NCI-H187 (cell line): Measurements from ENCODE around the gene SH2B3.

ENCODE experiments used
- DNase-seq, 2 experiments: peaks; one replicate each; lab custom pipeline; 2025; lab: John Stamatoyannopoulos, UW

The SH2B3 gene

GRCh38 chr12:111444314-111444924, 38.7 kb downstream of the SH2B3 start:
- no peak for DNase-seq

DNA sequence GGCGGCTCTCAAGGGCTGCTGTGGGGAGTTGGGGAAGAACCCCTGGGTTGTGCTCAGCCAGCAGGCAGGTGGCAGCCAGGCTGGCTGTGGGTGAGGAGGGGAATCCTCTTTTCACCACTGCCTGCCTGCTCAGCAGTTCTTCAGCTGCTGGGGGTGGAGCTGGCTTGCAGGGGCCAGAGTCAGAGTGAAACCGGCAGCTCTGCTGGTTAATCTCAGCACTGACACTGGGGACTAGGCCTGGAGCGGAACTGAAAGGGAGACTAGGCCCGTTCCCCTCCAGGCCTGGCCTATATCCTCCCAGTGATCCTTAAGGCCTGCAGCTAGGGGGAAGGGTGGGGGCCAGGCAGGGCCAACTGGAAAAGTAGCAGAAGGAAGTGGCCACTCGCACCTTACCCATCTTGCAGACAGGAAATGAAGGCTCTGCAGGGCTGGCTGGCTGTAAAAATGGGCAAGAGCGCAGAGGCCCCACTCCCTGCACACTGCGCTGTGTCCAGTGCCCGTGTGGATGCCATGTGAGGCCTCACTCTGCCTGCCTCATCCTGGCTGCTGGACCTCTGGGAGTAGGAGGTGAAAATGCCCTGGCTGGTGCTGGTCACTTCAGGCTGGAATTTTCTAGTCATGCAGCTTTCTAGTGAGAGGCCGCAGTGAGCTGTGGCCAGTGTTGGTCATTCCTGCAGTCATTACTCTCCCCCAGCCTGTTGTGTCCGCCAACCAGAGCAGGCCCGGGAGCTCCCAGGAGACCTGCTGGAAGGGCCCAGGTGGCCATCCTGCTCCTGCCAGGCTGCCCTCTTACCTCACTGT, 39.4 kb downstream of the SH2B3 start:
- no peak for DNase-seq

GRCh38 chr12:111445726-111446581, 40.2 kb downstream of the SH2B3 start:
- no peak for DNase-seq

- DNase-seq = no peak
Measured at GRCh38 chr12:111446631-111447570, 41.2 kb downstream of the SH2B3 start.

GRCh38 chr12:111447571-111448265, 42.0 kb downstream of the SH2B3 start:
- no peak for DNase-seq

GRCh38 chr12:111448266-111448830, 42.6 kb downstream of the SH2B3 start:
- DNase-seq = no peak

- no peak for DNase-seq
Measured at GRCh38 chr12:111448846-111449790, 43.4 kb downstream of the SH2B3 start.

DNA sequence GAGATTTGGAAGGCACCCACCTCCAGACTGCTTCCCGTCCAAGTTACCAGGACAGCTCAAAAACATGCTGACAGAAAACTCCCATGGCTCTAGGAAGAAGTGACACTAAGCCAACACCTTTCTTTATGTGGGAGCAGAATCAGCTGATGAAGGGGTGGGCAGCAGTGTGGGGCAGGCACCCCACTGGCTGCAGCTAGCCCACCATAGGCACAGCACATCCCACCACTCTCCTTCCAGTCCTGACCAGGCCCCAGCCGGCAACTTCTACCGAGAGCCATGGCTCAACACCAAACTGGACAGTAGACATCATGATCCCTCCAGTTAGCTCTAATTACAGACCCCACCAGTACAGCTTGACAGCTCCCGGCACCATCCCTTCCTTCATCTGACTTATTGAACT, 45.0 kb downstream of the SH2B3 start:
- DNase-seq = no peak

GRCh38 chr12:111451232-111451631, 45.5 kb downstream of the SH2B3 start:
- DNase-seq = no peak

DNA sequence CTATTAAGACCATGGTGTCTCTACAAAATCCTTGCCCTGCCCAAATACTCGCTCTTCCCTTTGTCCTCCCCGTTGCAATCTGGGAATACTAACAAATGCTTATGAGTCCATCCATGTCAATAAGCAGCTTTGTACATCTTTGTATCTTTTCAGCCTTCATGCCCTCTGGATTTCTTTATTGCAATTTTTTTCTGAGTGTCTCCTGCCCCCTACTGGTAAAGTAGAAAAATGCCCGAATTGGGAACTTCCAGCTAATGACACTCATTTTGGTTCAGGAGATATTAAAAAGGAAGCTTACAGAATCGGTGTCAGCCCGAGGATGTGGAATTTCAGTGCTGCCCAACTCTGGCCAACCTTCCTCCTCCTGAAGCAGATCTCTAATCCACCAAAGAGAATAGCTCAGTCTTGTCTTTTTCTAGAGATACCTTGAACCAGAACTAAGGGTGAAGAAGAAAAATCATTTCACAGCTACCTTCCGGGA, 46.0 kb downstream of the SH2B3 start:
- DNase-seq = no peak

DNA sequence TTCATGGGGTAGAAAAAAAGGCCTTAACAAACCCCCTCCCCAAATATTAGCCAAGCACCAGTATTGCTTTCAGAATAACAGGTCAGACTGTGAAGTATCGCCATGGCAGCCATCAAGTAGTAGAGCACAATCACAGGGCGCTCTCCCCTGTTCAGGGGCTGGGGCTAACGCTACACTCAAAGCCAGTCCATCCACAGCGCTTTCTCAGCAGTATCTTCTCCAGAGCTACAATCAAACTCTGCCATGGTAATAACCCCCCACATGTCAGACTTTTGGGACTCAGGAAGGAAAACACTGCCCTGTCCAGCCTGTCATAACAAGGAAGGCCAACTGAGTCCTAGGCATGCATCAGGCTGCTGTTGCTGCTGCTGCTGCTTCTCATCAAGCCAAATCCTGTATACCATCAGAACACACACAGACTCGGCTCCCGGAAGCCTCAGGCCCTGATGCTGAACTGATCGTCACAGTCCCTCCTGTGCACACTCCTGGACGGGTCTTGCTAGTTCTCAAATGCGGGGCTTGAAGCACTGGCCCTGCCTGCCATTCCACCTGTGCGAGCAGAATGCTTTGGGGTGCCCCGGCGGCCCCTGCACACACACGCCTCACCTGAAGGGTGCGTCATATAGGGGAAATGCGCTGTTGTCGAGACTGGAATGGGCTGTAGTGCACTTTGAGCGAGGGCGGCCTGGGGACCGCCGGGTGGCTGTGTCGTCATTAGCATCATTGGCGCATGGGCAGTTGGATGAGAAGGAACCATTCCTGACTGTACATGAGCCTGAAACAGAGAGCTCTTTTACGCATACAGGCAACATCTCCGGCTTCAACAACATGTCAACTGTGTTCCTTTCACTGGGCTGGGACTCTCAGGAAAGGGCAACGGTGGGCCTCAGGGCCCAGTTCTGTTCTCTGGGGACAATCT, 47.6 kb downstream of the SH2B3 start:
- no peak for DNase-seq

GRCh38 chr12:111454311-111454710, 48.6 kb downstream of the SH2B3 start:
- DNase-seq = no peak

DNA sequence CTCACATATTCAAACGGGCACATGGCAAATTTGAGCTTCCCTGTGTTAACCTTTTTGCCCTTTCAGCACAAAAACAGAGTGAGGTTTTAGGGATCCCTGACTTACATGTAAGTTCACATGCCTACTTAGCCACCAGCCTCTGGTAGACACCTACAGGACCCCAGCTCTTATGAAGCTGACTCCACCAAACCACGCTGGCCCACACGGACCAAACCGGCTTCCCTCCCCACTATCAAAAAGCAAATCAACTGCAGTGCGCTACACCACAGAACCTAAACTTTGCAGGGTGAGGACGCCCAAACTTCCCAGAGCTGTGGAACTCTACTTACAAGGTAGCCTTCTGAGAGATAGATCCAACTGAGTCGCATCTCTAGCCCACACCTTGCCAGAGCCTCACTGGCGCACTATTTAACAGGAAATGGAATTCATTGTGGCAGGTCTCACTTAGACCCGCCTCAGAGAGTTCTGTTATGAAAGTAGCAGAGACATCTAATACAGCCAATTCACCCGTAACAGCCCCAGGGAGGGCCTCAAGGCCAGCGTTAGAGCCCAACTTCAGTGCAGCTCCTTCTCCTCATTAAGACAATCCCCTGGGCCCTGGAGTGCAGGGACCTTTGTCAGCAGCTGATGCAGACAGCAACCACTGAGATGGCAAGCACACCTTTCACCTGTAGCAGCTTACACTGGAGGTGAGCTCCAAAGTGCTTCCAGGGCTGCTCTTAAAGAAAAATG, 49.2 kb downstream of the SH2B3 start:
- DNase-seq = no peak

DNA sequence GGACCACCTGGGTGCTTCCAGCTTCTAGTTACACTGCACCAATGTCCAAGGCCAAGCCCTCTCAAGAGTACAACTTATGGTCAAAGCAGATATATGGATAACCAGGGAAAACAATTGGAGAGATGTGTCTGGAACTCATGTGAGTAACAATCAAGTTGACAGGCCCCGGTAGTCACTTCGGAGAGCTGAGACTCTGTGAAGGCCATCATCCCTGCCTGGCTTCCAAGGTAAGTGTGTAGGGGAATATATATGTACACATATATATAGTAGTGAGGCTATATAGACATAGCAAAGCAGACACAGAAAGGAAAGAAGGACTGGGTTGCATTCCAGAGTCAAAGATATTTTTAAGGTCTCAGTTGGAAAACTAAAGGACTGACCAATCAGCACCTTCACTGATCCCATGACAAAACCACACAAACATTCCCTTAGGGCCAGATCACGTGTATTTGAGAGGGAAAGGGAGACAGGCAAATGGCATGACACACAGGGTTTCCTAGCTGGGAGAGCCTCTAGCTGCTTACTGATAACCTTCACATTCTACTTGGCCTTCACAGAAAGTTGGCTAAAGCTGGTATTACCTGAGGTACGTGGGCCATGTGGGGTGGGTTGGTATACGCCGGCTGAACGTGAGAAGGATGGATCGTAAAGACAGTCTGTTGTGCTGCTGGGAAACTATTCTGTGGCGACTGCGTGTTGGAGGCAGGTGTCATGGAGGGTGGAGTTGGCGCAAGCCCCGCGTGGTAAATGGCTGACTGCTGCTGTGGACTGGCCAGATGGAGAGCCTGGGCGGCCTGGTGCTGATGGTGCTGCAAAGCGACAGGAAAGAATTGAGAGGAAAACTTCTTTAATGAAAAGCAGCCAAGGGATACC, 50.0 kb downstream of the SH2B3 start:
- DNase-seq = no peak

DNA sequence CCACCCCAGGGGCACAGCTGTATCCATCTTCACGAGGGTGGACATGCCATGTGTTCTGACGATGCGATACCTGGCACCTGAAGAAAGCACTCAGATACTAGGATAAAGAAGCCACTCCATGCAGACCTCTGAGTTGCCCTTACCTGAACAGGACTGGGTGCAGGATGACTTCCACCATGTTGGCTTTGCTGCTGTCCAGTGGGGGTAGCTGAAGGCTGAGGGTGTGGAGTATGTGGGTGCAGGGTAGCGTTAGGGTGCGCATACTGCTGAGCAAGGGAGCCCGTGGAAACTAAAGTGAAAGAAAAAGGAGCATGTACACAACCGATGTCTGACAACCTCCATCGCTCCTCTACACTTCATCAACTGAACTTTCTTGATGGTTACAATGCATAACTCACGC, 51.3 kb downstream of the SH2B3 start:
- DNase-seq = no peak

- no peak for DNase-seq
Measured at GRCh38 chr12:111457577-111457976, 51.9 kb downstream of the SH2B3 start.
